ENCODE measurements around the gene DLG4. TPM values are rescaled to one million over a fixed set of nuclear protein-coding genes. Genes with fewer than 3 reads are reported as not detected.
A peak's percentile ranks its signal among the peaks of the same experiment; 100 is the strongest.

DLG4 gene
- total and polyA plus RNA-seq, 9 donors = 11.0 to 67.7 (median 28.3) TPM

GRCh38 chr17:7218758-7219157 lies 878 bp downstream of the DLG4 start:
- no peak for TF ChIP-seq POLR2A (IDR thresholded peaks at IDR 0.05)
- no peak for TF ChIP-seq EP300 (IDR thresholded peaks at IDR 0.05)
- TF ChIP-seq CTCF (IDR thresholded peaks at IDR 0.05) = no peak
- Histone ChIP-seq H3K27ac (no peak overlapping the region), H3K4me3 (no peak overlapping the region), H3K4me1 (ENCODE audit: insufficient read depth) (peaks cover 17% of the 10 kb centered on the region), H3K9me3 (no peaks in the 10 kb centered on the region), H3K36me3 (no peaks in the 10 kb centered on the region), H3K27me3 (no peaks in the 10 kb centered on the region)
- intact Hi-C loops (cut with DNase I) = no loop called here
- 78 to 83% (median 81%) methylated on average over 6 of the region's 6 CpGs for WGBS, 3 donors
- DNase-seq = peak in 1 of 5 donors; percentile 33

GRCh38 chr17:7218166-7218565 lies 1.5 kb downstream of the DLG4 start:
- no peak overlapping the region for H3K4me3 ChIP-seq

GRCh38 chr17:7217113-7217987 lies 2.3 kb downstream of the DLG4 start:
- peak overlapping the region; percentile 26 to 87 for H3K27ac ChIP-seq

More at GRCh38 chr17:7218166-7218565, 1.5 kb downstream of the DLG4 start:
- Histone ChIP-seq H3K4me1 (ENCODE audit: insufficient read depth) (peaks cover 19% of the 10 kb centered on the region), H3K36me3 (no peaks in the 10 kb centered on the region), H3K27me3 (no peaks in the 10 kb centered on the region), H3K9me3 (no peaks in the 10 kb centered on the region), H3K27ac (peak overlapping the region in 1 of 2 donors; percentile 26)
- 55 to 62% (median 57%) methylated on average over 6 of the region's 6 CpGs for WGBS, 3 donors
- intact Hi-C loops (cut with DNase I) = no loop called here
- TF ChIP-seq CTCF (IDR thresholded peaks at IDR 0.05) (no peak), POLR2A (IDR thresholded peaks at IDR 0.05) (no peak), EP300 (IDR thresholded peaks at IDR 0.05) (no peak)
- DNase-seq = peak in 2 of 5 donors; percentile 43 to 45

More at GRCh38 chr17:7217113-7217987, 2.3 kb downstream of the DLG4 start:
- TF ChIP-seq EP300 (IDR thresholded peaks at IDR 0.05) (no peak), POLR2A (IDR thresholded peaks at IDR 0.05) (no peak), CTCF (IDR thresholded peaks at IDR 0.05) (no peak)
- H3K36me3 ChIP-seq = no peaks in the 10 kb centered on the region
- H3K4me1 ChIP-seq (ENCODE audit: insufficient read depth) = peaks cover 19% of the 10 kb centered on the region
- 2 to 3% (median 2%) methylated on average over 28 to 32 of the region's 32 CpGs for WGBS, 3 donors
- H3K27me3 ChIP-seq = no peaks in the 10 kb centered on the region
- DNase-seq = peak in 4 of 5 donors; percentile 74 to 82 (median 76)
- intact Hi-C loops (cut with DNase I) = no loop called here
- H3K4me3 ChIP-seq = peak overlapping the region; percentile 46
- no peaks in the 10 kb centered on the region for H3K9me3 ChIP-seq

Data from ovary (tissue), 9 donors.